ENCODE measurements around the gene SVIL.

The SVIL gene

DNA sequence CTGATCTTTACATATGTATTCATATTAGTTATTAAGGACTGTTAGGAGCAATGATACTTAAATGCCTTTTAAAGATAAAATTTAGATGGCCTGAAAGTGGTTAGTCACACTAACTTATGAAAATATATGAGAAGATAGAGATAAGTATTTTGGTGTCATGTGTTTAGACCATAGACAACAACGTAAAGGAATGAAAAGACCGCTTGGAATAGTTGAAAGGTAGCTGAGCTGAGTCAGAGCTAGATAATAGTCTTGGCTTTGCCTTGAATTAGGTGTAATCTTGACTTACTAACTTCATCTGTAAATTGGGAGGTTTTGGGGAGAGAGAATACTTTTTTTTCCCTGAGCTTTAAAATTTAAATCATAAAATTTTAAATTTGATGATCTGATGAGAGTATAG, 218.9 kb downstream of the SVIL start:
- no peak for TF ChIP-seq EZH2 (IDR thresholded peaks at IDR 0.05; ENCODE audit: borderline replicate concordance, low read length)
- TF ChIP-seq, protein P1, sequence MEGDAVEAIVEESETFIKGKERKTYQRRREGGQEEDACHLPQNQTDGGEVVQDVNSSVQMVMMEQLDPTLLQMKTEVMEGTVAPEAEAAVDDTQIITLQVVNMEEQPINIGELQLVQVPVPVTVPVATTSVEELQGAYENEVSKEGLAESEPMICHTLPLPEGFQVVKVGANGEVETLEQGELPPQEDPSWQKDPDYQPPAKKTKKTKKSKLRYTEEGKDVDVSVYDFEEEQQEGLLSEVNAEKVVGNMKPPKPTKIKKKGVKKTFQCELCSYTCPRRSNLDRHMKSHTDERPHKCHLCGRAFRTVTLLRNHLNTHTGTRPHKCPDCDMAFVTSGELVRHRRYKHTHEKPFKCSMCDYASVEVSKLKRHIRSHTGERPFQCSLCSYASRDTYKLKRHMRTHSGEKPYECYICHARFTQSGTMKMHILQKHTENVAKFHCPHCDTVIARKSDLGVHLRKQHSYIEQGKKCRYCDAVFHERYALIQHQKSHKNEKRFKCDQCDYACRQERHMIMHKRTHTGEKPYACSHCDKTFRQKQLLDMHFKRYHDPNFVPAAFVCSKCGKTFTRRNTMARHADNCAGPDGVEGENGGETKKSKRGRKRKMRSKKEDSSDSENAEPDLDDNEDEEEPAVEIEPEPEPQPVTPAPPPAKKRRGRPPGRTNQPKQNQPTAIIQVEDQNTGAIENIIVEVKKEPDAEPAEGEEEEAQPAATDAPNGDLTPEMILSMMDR (IDR thresholded peaks at IDR 0.05; ENCODE audit: low read length): no peak
- Histone ChIP-seq H3K79me2 (ENCODE audit: insufficient read depth, low read length) (no peaks in the 10 kb centered on the region), H3K4me2 (ENCODE audit: low read length) (no peak overlapping the region), H4K20me1 (ENCODE audit: insufficient read depth, low read length) (no peaks in the 10 kb centered on the region), H3K27me3 (ENCODE audit: insufficient read depth, low read length) (no peaks in the 10 kb centered on the region), H3K4me3 (ENCODE audit: low read depth, low read length, poor library complexity, severe bottlenecking) (no peak overlapping the region), H3K9me2 (ENCODE audit: low read depth, low read length) (no peaks in the 10 kb centered on the region), H3K9ac (ENCODE audit: low read length) (no peak overlapping the region), H3K4me1 (ENCODE audit: insufficient read depth, low read length, severe bottlenecking) (no peaks in the 10 kb centered on the region), H3K27ac (ENCODE audit: low read depth, low read length, poor library complexity, severe bottlenecking) (no peak overlapping the region), H3K9me3 (ENCODE audit: low read length) (no peaks in the 10 kb centered on the region), H3F3A (ENCODE audit: insufficient read depth, low read length) (no peaks in the 10 kb centered on the region), H2AFZ (ENCODE audit: low read length) (no peak overlapping the region), H3K36me3 (ENCODE audit: insufficient read depth, low read length) (no peaks in the 10 kb centered on the region)

DNA sequence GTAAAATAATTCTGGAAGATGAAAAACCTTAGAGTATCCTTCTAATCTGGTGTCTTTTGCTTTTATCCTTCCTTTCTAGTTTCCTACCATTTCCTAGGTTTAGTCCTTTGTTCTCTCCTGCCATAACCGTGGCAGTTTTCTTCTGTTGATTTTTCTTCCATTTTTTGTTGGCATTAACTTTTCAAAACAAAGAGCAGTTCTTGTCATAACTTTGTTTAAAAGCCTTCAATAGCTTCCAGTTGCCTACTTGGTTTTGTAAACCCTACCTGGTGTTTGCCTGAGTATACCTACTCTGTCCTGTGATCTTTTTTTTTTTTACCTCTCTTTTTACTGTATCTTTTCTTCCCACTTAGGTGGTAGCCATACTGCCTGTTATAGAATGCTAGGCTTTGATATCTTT, 220.3 kb downstream of the SVIL start:
- Histone ChIP-seq H3K4me3 (ENCODE audit: low read depth, low read length, poor library complexity, severe bottlenecking) (no peak overlapping the region), H3K9ac (ENCODE audit: low read length) (no peak overlapping the region), H3K27me3 (ENCODE audit: insufficient read depth, low read length) (no peaks in the 10 kb centered on the region), H3K9me3 (ENCODE audit: low read length) (no peaks in the 10 kb centered on the region), H3K4me1 (ENCODE audit: insufficient read depth, low read length, severe bottlenecking) (no peaks in the 10 kb centered on the region), H3K36me3 (ENCODE audit: insufficient read depth, low read length) (no peaks in the 10 kb centered on the region), H3K79me2 (ENCODE audit: insufficient read depth, low read length) (no peaks in the 10 kb centered on the region), H3F3A (ENCODE audit: insufficient read depth, low read length) (no peaks in the 10 kb centered on the region), H3K4me2 (ENCODE audit: low read length) (no peak overlapping the region), H3K9me2 (ENCODE audit: low read depth, low read length) (no peaks in the 10 kb centered on the region), H4K20me1 (ENCODE audit: insufficient read depth, low read length) (no peaks in the 10 kb centered on the region), H2AFZ (ENCODE audit: low read length) (no peak overlapping the region), H3K27ac (ENCODE audit: low read depth, low read length, poor library complexity, severe bottlenecking) (no peak overlapping the region)
- TF ChIP-seq, protein P1 (IDR thresholded peaks at IDR 0.05; ENCODE audit: low read length): no peak
- no peak for TF ChIP-seq EZH2 (IDR thresholded peaks at IDR 0.05; ENCODE audit: borderline replicate concordance, low read length)

DNA sequence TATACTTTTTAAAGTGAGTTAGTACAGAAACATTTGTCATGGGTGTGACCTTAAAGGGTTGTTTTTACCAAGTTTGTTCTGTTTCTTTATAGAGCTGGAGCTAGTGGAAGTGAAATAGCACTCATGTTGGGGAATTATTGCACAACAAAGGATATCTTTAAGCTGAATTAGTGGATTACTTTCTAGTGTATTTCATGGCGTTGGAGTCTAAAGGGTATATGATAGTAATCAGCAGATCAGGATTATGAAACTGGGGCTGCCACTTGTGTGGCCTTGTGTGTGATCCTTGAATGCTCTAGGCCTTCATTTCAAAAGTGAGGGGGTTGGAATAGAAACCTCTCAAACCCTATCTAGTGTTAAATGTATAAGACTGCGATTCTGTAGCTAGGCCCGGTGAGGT, 222.3 kb downstream of the SVIL start:
- no peaks in the 10 kb centered on the region for H3K79me2 ChIP-seq (ENCODE audit: insufficient read depth, low read length)
- H3K4me1 ChIP-seq (ENCODE audit: insufficient read depth, low read length, severe bottlenecking): no peaks in the 10 kb centered on the region
- no peak overlapping the region for H3K27ac ChIP-seq (ENCODE audit: low read depth, low read length, poor library complexity, severe bottlenecking)
- H3K9me3 ChIP-seq (ENCODE audit: low read length): peaks cover 6% of the 10 kb centered on the region; the same call in 1 of the 2 replicates
- no peaks in the 10 kb centered on the region for H4K20me1 ChIP-seq (ENCODE audit: insufficient read depth, low read length)
- H3K9ac ChIP-seq (ENCODE audit: low read length): no peak overlapping the region
- no peak overlapping the region for H3K4me3 ChIP-seq (ENCODE audit: low read depth, low read length, poor library complexity, severe bottlenecking)
- H3K27me3 ChIP-seq (ENCODE audit: insufficient read depth, low read length): no peaks in the 10 kb centered on the region
- H3K9me2 ChIP-seq (ENCODE audit: low read depth, low read length): no peaks in the 10 kb centered on the region
- TF ChIP-seq, protein P1 (IDR thresholded peaks at IDR 0.05; ENCODE audit: low read length): no peak
- no peak for TF ChIP-seq EZH2 (IDR thresholded peaks at IDR 0.05; ENCODE audit: borderline replicate concordance, low read length)
- H3K4me2 ChIP-seq (ENCODE audit: low read length): no peak overlapping the region
- H3K36me3 ChIP-seq (ENCODE audit: insufficient read depth, low read length): no peaks in the 10 kb centered on the region
- no peak overlapping the region for H2AFZ ChIP-seq (ENCODE audit: low read length)
- H3F3A ChIP-seq (ENCODE audit: insufficient read depth, low read length): no peaks in the 10 kb centered on the region

Measured in OCI-LY1 (cell line).